ENCODE data around the gene PRRX2.

- no peak for TF ChIP-seq CTCF (IDR thresholded peaks at IDR 0.05)
- no peak for TF ChIP-seq POLR2A (IDR thresholded peaks at IDR 0.05)
Measured at GRCh38 chr9:129628709-129629108, 36.7 kb upstream of the PRRX2 start.
